Neural progenitor cell (in vitro differentiated cells): Measurements from ENCODE around the gene RERE. TPM values are rescaled to one million over a fixed set of nuclear protein-coding genes. Genes with fewer than 3 reads are reported as not detected.
"Not testable (repeated sequence)": the region's sequence is repeated elsewhere in the genome, so short reads cannot be mapped to it uniquely, and the experiment has no call there.

Source experiments
- DNase-seq: peaks from one replicate; pipeline ENCODE4 v3.0.0-alpha.2; 2016; ENCODE audit warnings: low spot score
- H2AFZ ChIP-seq: fragments of 200-600 bp; sonication (generic); replicated peaks from 2 replicates; pipeline ENCODE4 v1.6.1; 2016; ENCODE audit warnings: antibody characterized with exemption
- H3F3A ChIP-seq: fragments of 200-600 bp; sonication (generic); 2 replicates; pipeline ENCODE4 v1.6.1; 2016; ENCODE audit warnings: antibody characterized with exemption, low read depth
- H3K27ac ChIP-seq: fragments of 200-600 bp; sonication (generic); 2 replicates; pipeline ENCODE4 v1.5.1; 2016; ENCODE audit warnings: mild to moderate bottlenecking
- H3K27me3 ChIP-seq: fragments of 200-600 bp; sonication (generic); 2 replicates; pipeline ENCODE4 v1.6.1; 2016; ENCODE audit warnings: mild to moderate bottlenecking, moderate library complexity
- H3K36me3 ChIP-seq: fragments of 200-600 bp; sonication (generic); 2 replicates; pipeline ENCODE4 v1.5.1; 2016
- H3K4me1 ChIP-seq: fragments of 200-600 bp; sonication (generic); 2 replicates; pipeline ENCODE4 v1.6.1; 2016; ENCODE audit warnings: mixed run types
- H3K4me2 ChIP-seq: fragments of 200-600 bp; sonication (generic); 2 replicates; pipeline ENCODE4 v1.6.1; 2016
- H3K4me3 ChIP-seq: fragments of 200-600 bp; sonication (generic); 2 replicates; pipeline ENCODE4 v1.5.1; 2016
- H3K79me2 ChIP-seq: fragments of 200-600 bp; sonication (generic); 2 replicates; pipeline ENCODE4 v1.6.1; 2016; ENCODE audit warnings: low read depth
- H3K9ac ChIP-seq: fragments of 200-600 bp; sonication (generic); 2 replicates; pipeline ENCODE4 v1.6.1; 2016
- H3K9me3 ChIP-seq: fragments of 200-600 bp; sonication (generic); 2 replicates; pipeline ENCODE4 v1.5.1; 2016; ENCODE audit warnings: low read depth
- H4K20me1 ChIP-seq: fragments of 200-600 bp; sonication (generic); 2 replicates; pipeline ENCODE4 v1.6.1; 2016; ENCODE audit warnings: low read depth
- H3K27ac Mint-ChIP-seq: 3 replicates; pipeline ENCODE4 v1.8.0; 2021; ENCODE audit warnings: mixed read lengths
- H3K27me3 Mint-ChIP-seq: 2 replicates; pipeline ENCODE4 v1.8.0; 2022; ENCODE audit warnings: low read depth, mild to moderate bottlenecking, inconsistent platforms, moderate library complexity, mixed read lengths; ENCODE audit not compliant: insufficient read depth
- H3K36me3 Mint-ChIP-seq: 3 replicates; pipeline ENCODE4 v1.8.0; 2021; ENCODE audit warnings: mixed read lengths
- H3K4me1 Mint-ChIP-seq: 3 replicates; pipeline ENCODE4 v1.8.0; 2021; ENCODE audit warnings: mixed read lengths
- H3K4me3 Mint-ChIP-seq: 3 replicates; pipeline ENCODE4 v1.8.0; 2021; ENCODE audit warnings: mild to moderate bottlenecking, moderate library complexity, mixed read lengths
- H3K9me3 Mint-ChIP-seq: 3 replicates; pipeline ENCODE4 v1.8.0; 2020; ENCODE audit warnings: mixed read lengths
- CTCF ChIP-seq: fragments of 200-600 bp; sonication (generic); IDR thresholded peaks from 2 replicates; pipeline ENCODE4 v1.5.1; 2017; ENCODE audit warnings: antibody characterized with exemption, mild to moderate bottlenecking
- EZH2 ChIP-seq: fragments of 200-600 bp; sonication (generic); IDR thresholded peaks from 2 replicates; pipeline ENCODE4 v1.6.1; 2017; ENCODE audit warnings: antibody characterized with exemption, mild to moderate bottlenecking, moderate library complexity
- EZH2phosphoT487 ChIP-seq: fragments of 200-600 bp; sonication (generic); IDR thresholded peaks from 2 replicates; pipeline ENCODE4 v1.6.1; 2017; ENCODE audit warnings: antibody characterized with exemption
- total RNA-seq: library from RNA; depleted of rRNA; stranded (reverse); fragments of >200 nt; gene quantifications from 2 replicates; pipeline ENCODE4 v1.2.3, GENCODE V29; 2015; ENCODE audit warnings: low replicate concordance

The RERE gene
- total RNA-seq, 1 donor from 2014 or later, result 29.8 TPM

DNA sequence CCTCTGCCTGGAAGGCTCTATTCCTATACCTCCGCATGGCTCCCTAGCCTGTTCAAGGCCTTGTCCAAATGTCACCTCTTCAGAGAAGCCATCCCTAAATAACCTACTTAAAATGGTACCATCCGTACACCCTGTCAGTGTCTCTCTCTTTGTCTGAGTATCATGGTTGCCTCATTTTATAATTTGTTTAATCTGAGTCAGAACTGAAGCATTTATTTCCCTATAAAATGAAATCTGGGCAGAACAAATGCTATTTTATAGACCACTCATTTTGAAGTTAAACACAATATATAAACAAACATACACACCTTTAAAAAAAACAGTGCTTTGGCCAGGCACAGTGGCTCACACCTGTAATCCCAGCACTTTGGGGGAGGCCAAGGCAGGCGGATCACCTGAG lies 30.2 kb downstream of the RERE start:
- H3K27me3 ChIP-seq, result no peaks in the 10 kb centered on the region
- no peaks in the 10 kb centered on the region for H3K27me3 Mint-ChIP-seq
- H3K4me2 ChIP-seq, result no peak overlapping the region
- H3K79me2 ChIP-seq, result peaks cover 99% of the 10 kb centered on the region
- H3K36me3 ChIP-seq, result no peaks in the 10 kb centered on the region
- peaks cover 24% of the 10 kb centered on the region for H3K4me1 Mint-ChIP-seq
- peaks cover 16% of the 10 kb centered on the region for H3K4me1 ChIP-seq
- no peak overlapping the region for H3K4me3 ChIP-seq
- no peak overlapping the region for H2AFZ ChIP-seq
- no peak for DNase-seq
- peaks cover 22% of the 10 kb centered on the region for H3K36me3 Mint-ChIP-seq
- H3K9ac ChIP-seq, result no peak overlapping the region
- TF ChIP-seq EZH2 (no peak), CTCF (no peak), EZH2phosphoT487 (no peak)
- peaks cover 100% of the 10 kb centered on the region for H4K20me1 ChIP-seq
- peaks cover 9% of the 10 kb centered on the region for H3F3A ChIP-seq
- no peak overlapping the region for H3K27ac Mint-ChIP-seq
- H3K27ac ChIP-seq, result no peak overlapping the region
- no peaks in the 10 kb centered on the region for H3K9me3 ChIP-seq
- no peaks in the 10 kb centered on the region for H3K9me3 Mint-ChIP-seq
- no peak overlapping the region for H3K4me3 Mint-ChIP-seq

GRCh38 chr1:8786204-8786603 lies 31.2 kb downstream of the RERE start:
- H3K9me3 Mint-ChIP-seq, H3K9ac ChIP-seq, H3K36me3 ChIP-seq, H3K9me3 ChIP-seq, H2AFZ ChIP-seq, H3K27ac Mint-ChIP-seq, H3K27ac ChIP-seq, DNase-seq, H3F3A ChIP-seq, H3K4me3 ChIP-seq, H3K4me3 Mint-ChIP-seq, H3K27me3 ChIP-seq, H3K27me3 Mint-ChIP-seq, H3K4me2 ChIP-seq: not testable (repeated sequence)
- peaks cover 16% of the 10 kb centered on the region for H3K36me3 Mint-ChIP-seq
- H4K20me1 ChIP-seq, result peaks cover 100% of the 10 kb centered on the region
- peaks cover 16% of the 10 kb centered on the region for H3K4me1 ChIP-seq
- peaks cover 23% of the 10 kb centered on the region for H3K4me1 Mint-ChIP-seq
- H3K79me2 ChIP-seq, result peaks cover 99% of the 10 kb centered on the region

DNA sequence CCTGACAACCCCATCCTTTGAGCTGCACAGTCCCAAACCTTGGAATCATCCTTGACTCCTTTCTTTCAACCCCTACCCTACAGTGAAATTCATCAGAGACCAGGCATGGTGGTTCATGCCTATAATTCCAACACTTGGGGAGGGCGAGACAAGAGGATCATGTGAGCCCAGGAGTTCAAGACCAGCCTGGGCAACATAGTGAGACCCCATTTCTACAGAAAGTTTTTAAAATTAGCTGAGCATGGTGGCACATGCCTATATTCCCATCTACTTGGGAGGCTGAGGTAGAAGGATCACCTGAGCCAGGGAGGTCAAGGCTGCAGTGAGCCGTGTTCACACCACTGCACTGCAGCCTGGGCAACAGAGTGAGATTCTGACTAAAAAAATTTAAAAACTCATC lies 34.5 kb downstream of the RERE start:
- Histone ChIP-seq H3K27me3 (no peaks in the 10 kb centered on the region), H3K79me2 (peaks cover 100% of the 10 kb centered on the region), H3K9me3 (no peaks in the 10 kb centered on the region), H3K27ac (no peak overlapping the region), H3F3A (no peaks in the 10 kb centered on the region), H2AFZ (no peak overlapping the region), H3K36me3 (no peaks in the 10 kb centered on the region), H4K20me1 (peaks cover 91% of the 10 kb centered on the region), H3K4me3 (no peak overlapping the region), H3K4me2 (no peak overlapping the region), H3K4me1 (no peaks in the 10 kb centered on the region), H3K9ac (no peak overlapping the region)
- Mint-ChIP-seq H3K4me1 (peaks cover 16% of the 10 kb centered on the region), H3K27me3 (no peaks in the 10 kb centered on the region), H3K9me3 (no peaks in the 10 kb centered on the region), H3K36me3 (peaks cover 15% of the 10 kb centered on the region), H3K27ac (no peak overlapping the region), H3K4me3 (no peak overlapping the region)
- TF ChIP-seq EZH2 (no peak), CTCF (no peak), EZH2phosphoT487 (no peak)
- DNase-seq, result no peak

- Mint-ChIP-seq H3K9me3 (no peaks in the 10 kb centered on the region), H3K4me1 (peaks cover 15% of the 10 kb centered on the region), H3K36me3 (peaks cover 17% of the 10 kb centered on the region), H3K27ac (no peak overlapping the region), H3K27me3 (no peaks in the 10 kb centered on the region), H3K4me3 (no peak overlapping the region)
- Histone ChIP-seq H3K36me3 (no peaks in the 10 kb centered on the region), H3K9ac (no peak overlapping the region), H4K20me1 (peaks cover 87% of the 10 kb centered on the region), H3F3A (no peaks in the 10 kb centered on the region), H3K4me3 (no peak overlapping the region), H3K27ac (no peak overlapping the region), H3K4me1 (no peaks in the 10 kb centered on the region), H3K4me2 (no peak overlapping the region), H3K9me3 (no peaks in the 10 kb centered on the region), H3K79me2 (peaks cover 99% of the 10 kb centered on the region), H2AFZ (no peak overlapping the region), H3K27me3 (no peaks in the 10 kb centered on the region)
- TF ChIP-seq EZH2phosphoT487 (no peak), CTCF (no peak), EZH2 (no peak)
- no peak for DNase-seq
These were observed 35.3 kb downstream of the RERE start for GRCh38 chr1:8782001-8782620.
